Neuronal stem cell (in vitro differentiated cells): ENCODE results near the gene PDYN.

ENCODE experiments used
- DNase-seq: peaks from one replicate; pipeline ENCODE4 v3.0.0-alpha.2; 2013; ENCODE audit warnings: low spot score
- H2AFZ ChIP-seq: one replicate; pipeline ENCODE4 v1.6.1; 2013; ENCODE audit warnings: mild to moderate bottlenecking, low read length, inconsistent platforms
- H2AK5ac ChIP-seq: 2 replicates; pipeline ENCODE4 v1.6.1; 2013; ENCODE audit warnings: low read depth, mild to moderate bottlenecking, inconsistent platforms, low read length, moderate library complexity, mixed read lengths
- H2BK120ac ChIP-seq: 2 replicates; pipeline ENCODE4 v1.6.1; 2013; ENCODE audit warnings: low read depth, mild to moderate bottlenecking, inconsistent platforms, low read length, moderate library complexity, mixed read lengths
- H2BK12ac ChIP-seq: one replicate; pipeline ENCODE4 v1.6.1; 2013; ENCODE audit warnings: low read length, inconsistent platforms
- H2BK15ac ChIP-seq: 2 replicates; pipeline ENCODE4 v1.6.1; 2013; ENCODE audit warnings: mild to moderate bottlenecking, low read length, inconsistent platforms, mixed read lengths
- H2BK5ac ChIP-seq: one replicate; pipeline ENCODE4 v1.6.1; 2013; ENCODE audit warnings: inconsistent platforms, mild to moderate bottlenecking, low read length, moderate library complexity
- H3K14ac ChIP-seq: one replicate; pipeline ENCODE4 v1.6.1; 2013; ENCODE audit warnings: low read length, inconsistent platforms
- H3K18ac ChIP-seq: 2 replicates; pipeline ENCODE4 v1.6.1; 2013; ENCODE audit warnings: low read length, inconsistent platforms
- H3K23ac ChIP-seq: 2 replicates; pipeline ENCODE4 v1.6.1; 2013; ENCODE audit warnings: low read depth, mild to moderate bottlenecking, mixed read lengths, low read length, inconsistent platforms; ENCODE audit not compliant: poor library complexity
- H3K27ac ChIP-seq: replicated peaks from 3 replicates; pipeline ENCODE4 v1.5.1; 2013; ENCODE audit warnings: low read length, inconsistent platforms
- H3K27me3 ChIP-seq, 3 experiments: 2 replicates each; pipeline ENCODE4 v1.6.1; 2013; ENCODE audit warnings: low read length in 3 of 3, mild to moderate bottlenecking in 2 of 3, inconsistent platforms in 1 of 3, low read depth in 1 of 3, mixed read lengths in 1 of 3, moderate library complexity in 1 of 3; ENCODE audit not compliant: control insufficient read depth in 3 of 3, insufficient read depth in 3 of 3
- H3K36me3 ChIP-seq, 2 donors: replicated peaks in 1 of 2; 2 replicates each; pipeline ENCODE4 v1.6.1; 2013; ENCODE audit warnings: low read length in 2 of 2; ENCODE audit not compliant: control insufficient read depth in 2 of 2, insufficient read depth in 2 of 2
- H3K4ac ChIP-seq: 2 replicates; pipeline ENCODE4 v1.6.1; 2013; ENCODE audit warnings: inconsistent platforms, mild to moderate bottlenecking, low read length, moderate library complexity
- H3K4me1 ChIP-seq, 2 donors: 1 replicate in 1 of 2; 2 replicates in 1 of 2; pipeline ENCODE4 v1.6.1; 2013; ENCODE audit warnings: low read length in 2 of 2, low read depth in 1 of 2; ENCODE audit not compliant: control insufficient read depth in 2 of 2, insufficient read depth in 1 of 2
- H3K4me2 ChIP-seq: one replicate; pipeline ENCODE4 v1.6.1; 2013; ENCODE audit warnings: mild to moderate bottlenecking, low read length, inconsistent platforms; ENCODE audit not compliant: insufficient read depth, poor library complexity, severe bottlenecking
- H3K4me3 ChIP-seq, 2 donors: 2 replicates each; pipeline ENCODE4 v1.5.1; 2013; ENCODE audit warnings: low read length in 2 of 2, mild to moderate bottlenecking in 2 of 2, inconsistent platforms in 1 of 2, moderate library complexity in 1 of 2
- H3K79me1 ChIP-seq: one replicate; pipeline ENCODE4 v1.6.1; 2013; ENCODE audit warnings: low read depth, mild to moderate bottlenecking, inconsistent platforms, low read length, moderate library complexity
- H3K9ac ChIP-seq: one replicate; pipeline ENCODE4 v1.6.1; 2013; ENCODE audit warnings: mild to moderate bottlenecking, low read depth, low read length, inconsistent platforms; ENCODE audit not compliant: poor library complexity
- H3K9me3 ChIP-seq, 2 donors: replicated peaks in 1 of 2; 2 replicates each; pipeline versions ENCODE3 to v1.6.1; 2013; ENCODE audit warnings: low read length in 2 of 2, mild to moderate bottlenecking in 2 of 2, inconsistent platforms in 1 of 2, low read depth in 1 of 2, mixed read lengths in 1 of 2, moderate library complexity in 1 of 2; ENCODE audit not compliant: control insufficient read depth in 2 of 2, insufficient read depth in 1 of 2
- H4K8ac ChIP-seq: one replicate; pipeline ENCODE4 v1.6.1; 2013; ENCODE audit warnings: low read depth, mild to moderate bottlenecking, inconsistent platforms, low read length, moderate library complexity
- H4K91ac ChIP-seq: one replicate; pipeline ENCODE4 v1.6.1; 2013; ENCODE audit warnings: low read length, low read depth, mild to moderate bottlenecking, inconsistent platforms; ENCODE audit not compliant: poor library complexity
- WGBS, 2 donors: extraction: QIAGEN DNeasy Blood & Tissue Kit; methylation state at CpG; one replicate each; pipeline ENCODE4 v1.1.7; 2013; ENCODE audit warnings: missing lambda C conversion rate in 2 of 2, mixed read lengths in 1 of 2; ENCODE audit not compliant: insufficient read length in 2 of 2, insufficient replicate concordance in 1 of 2; ENCODE audit errors: extremely low coverage in 2 of 2; 5-methylcytosine and 5-hydroxymethylcytosine counted together

PDYN gene

DNA sequence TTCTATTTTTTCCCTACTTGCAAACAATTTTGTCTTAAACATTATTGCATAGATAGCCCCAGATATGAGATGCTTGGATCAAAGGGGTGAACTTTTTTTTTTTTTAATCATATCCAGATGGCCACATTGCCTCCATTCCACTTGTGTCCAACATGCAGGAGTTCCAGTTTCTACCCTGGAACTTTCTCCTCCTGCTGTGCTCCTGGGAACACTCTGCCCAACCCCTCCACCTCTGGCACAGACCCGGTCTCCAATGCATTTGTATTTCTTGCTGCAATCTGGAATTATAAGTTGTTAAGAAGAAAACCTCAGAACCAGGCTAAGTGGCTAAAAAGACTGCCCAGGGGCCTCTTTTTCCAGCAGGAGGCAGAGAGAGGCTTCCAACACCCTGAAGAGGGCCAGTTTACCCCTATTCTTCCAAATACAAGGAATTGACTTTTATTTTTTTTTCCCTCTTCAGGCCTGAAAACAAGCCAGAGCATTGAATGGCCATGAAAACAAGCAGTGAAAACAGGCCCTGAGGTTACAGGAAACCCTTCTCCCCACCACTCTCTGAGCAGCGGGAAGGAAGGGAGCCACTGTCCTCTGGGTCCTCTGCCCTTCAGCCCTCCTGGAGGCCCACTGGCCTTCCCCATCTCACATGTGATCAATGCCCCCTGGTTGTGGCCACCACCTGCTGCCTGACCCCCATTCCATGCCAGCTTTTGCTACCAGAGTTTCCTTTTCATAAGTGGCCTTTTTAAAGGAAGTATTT, 44.3 kb downstream of the PDYN start:
- no peak overlapping the region for H2BK15ac ChIP-seq
- H2AFZ ChIP-seq, result peak overlapping the region; percentile 32
- no peak for DNase-seq
- no peak overlapping the region for H3K23ac ChIP-seq
- no peaks in the 10 kb centered on the region for H3K9me3 ChIP-seq
- no peak overlapping the region for H3K4ac ChIP-seq
- no peak overlapping the region for H3K4me3 ChIP-seq
- H2AK5ac ChIP-seq, result no peak overlapping the region
- H4K8ac ChIP-seq, result no peak overlapping the region
- no peak overlapping the region for H2BK12ac ChIP-seq
- no peak overlapping the region for H3K9ac ChIP-seq
- H2BK120ac ChIP-seq, result no peak overlapping the region
- H3K27ac ChIP-seq, result no peak overlapping the region
- H3K4me1 ChIP-seq, result peaks cover 11 to 19% of the 10 kb centered on the region in 2 donors
- no peaks in the 10 kb centered on the region for H3K36me3 ChIP-seq
- H3K4me2 ChIP-seq, result no peak overlapping the region
- H2BK5ac ChIP-seq, result no peak overlapping the region
- no peaks in the 10 kb centered on the region for H3K79me1 ChIP-seq
- no peak overlapping the region for H3K14ac ChIP-seq
- no CpG with 5 or more reads among the region's 2 CpGs for WGBS, 2 donors
- H3K18ac ChIP-seq, result peak overlapping the region; percentile 42
- H3K27me3 ChIP-seq, result peaks cover 0 to 68% (median 7%) of the 10 kb centered on the region in 3 experiments
- no peak overlapping the region for H4K91ac ChIP-seq

DNA sequence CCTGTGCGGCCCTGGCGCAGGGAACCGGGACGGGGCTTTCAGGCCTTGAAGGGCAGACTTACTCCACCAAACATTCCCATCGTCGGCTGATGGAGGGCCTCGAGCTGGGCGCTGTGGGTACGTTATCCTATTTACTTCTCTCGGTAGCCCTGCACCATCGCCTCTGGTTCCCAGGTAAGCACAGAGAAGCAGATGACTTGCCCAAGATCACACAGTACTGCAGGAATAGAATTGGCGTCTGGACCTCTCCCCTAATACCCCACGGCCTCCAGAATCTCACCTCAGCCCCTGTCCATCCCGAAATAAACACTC, 46.4 kb downstream of the PDYN start:
- Histone ChIP-seq H3K27me3 (peaks cover 0 to 84% (median 7%) of the 10 kb centered on the region in 3 experiments), H4K8ac (no peak overlapping the region), H3K23ac (no peak overlapping the region), H3K27ac (peak overlapping the region; percentile 8), H2BK5ac (peak overlapping the region; percentile 6), H4K91ac (no peak overlapping the region), H2AFZ (peak overlapping the region; percentile 50), H3K9ac (peak overlapping the region; percentile 55), H2BK15ac (peak overlapping the region; percentile 62), H3K14ac (peak overlapping the region; percentile 39), H3K9me3 (no peaks in the 10 kb centered on the region), H2AK5ac (peak overlapping the region; percentile 87), H3K4ac (no peak overlapping the region), H2BK12ac (peak overlapping the region; percentile 94), H3K4me2 (peak overlapping the region; percentile 68), H3K4me3 (peak overlapping the region in 1 of 2 donors; percentile 7), H3K79me1 (no peaks in the 10 kb centered on the region), H2BK120ac (no peak overlapping the region), H3K18ac (peak overlapping the region; percentile 92), H3K36me3 (no peaks in the 10 kb centered on the region), H3K4me1 (peaks cover 11 to 19% of the 10 kb centered on the region in 2 donors)
- no CpG with 5 or more reads among the region's 14 CpGs for WGBS, 2 donors
- DNase-seq, result no peak

DNA sequence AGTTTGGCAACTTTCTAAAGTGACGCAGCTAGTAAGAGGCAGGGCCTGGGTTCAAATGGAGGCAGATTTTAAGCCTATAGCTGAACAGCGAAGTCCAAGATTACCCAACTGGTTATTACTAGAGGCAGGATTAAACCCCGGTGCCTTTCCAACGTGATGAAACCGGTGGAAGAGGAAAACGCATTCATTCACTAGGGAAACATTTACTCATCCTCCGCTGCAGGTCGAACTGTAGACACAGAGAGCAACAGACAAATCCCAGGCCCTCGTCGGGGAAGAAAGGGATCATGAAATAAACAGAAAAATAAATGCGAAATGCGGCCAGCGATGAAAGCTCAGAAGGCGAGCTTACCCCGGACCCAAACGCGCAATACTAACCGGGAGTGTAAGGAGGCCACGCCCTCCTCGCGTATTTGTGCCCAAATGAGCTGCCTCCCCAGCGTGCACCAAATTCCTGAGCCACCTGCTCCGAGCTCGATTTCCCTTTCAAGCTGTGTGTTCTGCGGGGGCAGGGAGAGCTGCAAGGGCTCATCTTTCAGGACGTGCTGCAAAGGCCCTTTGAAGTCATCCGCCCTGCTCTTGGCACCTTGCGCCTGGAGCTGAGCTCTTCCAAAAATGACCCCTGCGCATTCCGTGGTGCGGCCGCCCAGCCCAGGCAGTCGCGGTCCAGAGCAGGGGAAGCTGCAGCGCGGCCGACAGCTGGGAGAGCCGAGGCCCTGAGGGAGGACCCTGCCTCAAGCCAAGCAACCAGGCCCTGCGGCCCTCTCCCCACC, 46.9 kb downstream of the PDYN start:
- Histone ChIP-seq H4K91ac (no peak overlapping the region), H3K23ac (no peak overlapping the region), H4K8ac (no peak overlapping the region), H3K9ac (peak overlapping the region; percentile 55), H3K4ac (no peak overlapping the region), H2BK5ac (peak overlapping the region; percentile 6), H2BK12ac (peak overlapping the region; percentile 94), H2BK15ac (peak overlapping the region; percentile 62), H3K4me3 (peak overlapping the region; percentile 1 to 7), H2AFZ (peak overlapping the region; percentile 50), H3K27me3 (peaks cover 0 to 79% (median 7%) of the 10 kb centered on the region in 3 experiments), H3K27ac (peak overlapping the region; percentile 8), H3K18ac (peak overlapping the region; percentile 92), H3K79me1 (no peaks in the 10 kb centered on the region), H3K4me1 (peaks cover 11 to 19% of the 10 kb centered on the region in 2 donors), H3K9me3 (no peaks in the 10 kb centered on the region), H2BK120ac (no peak overlapping the region), H3K36me3 (no peaks in the 10 kb centered on the region), H3K14ac (no peak overlapping the region), H3K4me2 (peak overlapping the region; percentile 68), H2AK5ac (peak overlapping the region; percentile 87)
- no CpG with 5 or more reads among the region's 39 CpGs for WGBS, 2 donors
- peak; percentile 82 for DNase-seq

DNA sequence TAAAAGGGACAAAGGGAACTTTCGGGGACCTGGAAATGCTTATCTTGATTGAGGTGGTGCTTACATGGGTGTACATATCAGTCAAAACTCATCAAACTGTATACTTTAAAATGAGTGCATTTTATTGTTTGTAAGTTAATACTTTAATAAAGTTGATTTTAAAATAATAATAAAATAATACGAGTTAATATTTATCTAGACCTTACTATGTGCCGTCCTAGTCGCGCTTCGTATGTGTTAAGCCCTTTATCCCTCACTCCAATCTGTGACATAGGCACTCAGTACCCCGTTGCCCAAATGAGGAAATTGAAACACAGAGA, 47.5 kb downstream of the PDYN start:
- no peak overlapping the region for H2AK5ac ChIP-seq
- H2BK15ac ChIP-seq, result no peak overlapping the region
- WGBS, 2 donors, result no CpG with 5 or more reads among the region's 7 CpGs
- H2BK12ac ChIP-seq, result no peak overlapping the region
- H3K27me3 ChIP-seq, result peaks cover 0 to 73% (median 7%) of the 10 kb centered on the region in 3 experiments
- no peak overlapping the region for H2AFZ ChIP-seq
- H3K9ac ChIP-seq, result no peak overlapping the region
- no peaks in the 10 kb centered on the region for H3K9me3 ChIP-seq
- H3K14ac ChIP-seq, result no peak overlapping the region
- no peak overlapping the region for H3K4me3 ChIP-seq
- no peak for DNase-seq
- no peaks in the 10 kb centered on the region for H3K79me1 ChIP-seq
- H3K23ac ChIP-seq, result no peak overlapping the region
- H3K18ac ChIP-seq, result peak overlapping the region; percentile 7
- peaks cover 11 to 18% of the 10 kb centered on the region in 2 donors for H3K4me1 ChIP-seq
- no peak overlapping the region for H4K8ac ChIP-seq
- peak overlapping the region; percentile 68 for H3K4me2 ChIP-seq
- H3K27ac ChIP-seq, result no peak overlapping the region
- H3K4ac ChIP-seq, result no peak overlapping the region
- no peak overlapping the region for H2BK120ac ChIP-seq
- no peaks in the 10 kb centered on the region for H3K36me3 ChIP-seq
- H4K91ac ChIP-seq, result no peak overlapping the region
- H2BK5ac ChIP-seq, result no peak overlapping the region
